Small intestine (tissue), 7 donors: ENCODE results near the gene PIK3C3. TPM values are rescaled to one million over a fixed set of nuclear protein-coding genes. Genes with fewer than 3 reads are reported as not detected.
"Not testable (repeated sequence)": the region's sequence is repeated elsewhere in the genome, so short reads cannot be mapped to it uniquely, and the experiment has no call there.

Experiments
- DNase-seq, 2 donors: peaks; one replicate each; pipeline versions ENCODE4 v3.0.0 to v3.0.0-alpha.2; 2013
- FAIRE-seq: peaks from 2 replicates; lab custom pipeline; 2012; peaks lifted over from hg19 to GRCh38; lab: Jason Lieb, UNC
- H3K27ac ChIP-seq, 3 donors: one replicate each; pipeline ENCODE4 v1.5.1; 2013; ENCODE audit warnings: low read length in 2 of 3, mild to moderate bottlenecking in 2 of 3, control low read depth in 1 of 3, inconsistent platforms in 1 of 3, low read depth in 1 of 3, moderate library complexity in 1 of 3
- H3K27me3 ChIP-seq, 3 donors: one replicate each; pipeline ENCODE4 v1.6.1; 2013; ENCODE audit warnings: low read length in 3 of 3, inconsistent platforms in 1 of 3; ENCODE audit not compliant: control insufficient read depth in 3 of 3, insufficient read depth in 3 of 3
- H3K36me3 ChIP-seq, 3 donors: one replicate each; pipeline ENCODE4 v1.6.1; 2013; ENCODE audit warnings: low read length in 3 of 3, inconsistent platforms in 1 of 3, low read depth in 1 of 3, mild to moderate bottlenecking in 1 of 3, moderate library complexity in 1 of 3; ENCODE audit not compliant: control insufficient read depth in 3 of 3, insufficient read depth in 2 of 3
- H3K4me1 ChIP-seq, 3 donors: one replicate each; pipeline ENCODE4 v1.6.1; 2013; ENCODE audit warnings: low read length in 2 of 3, inconsistent platforms in 1 of 3, low read depth in 1 of 3, mild to moderate bottlenecking in 1 of 3, moderate library complexity in 1 of 3; ENCODE audit not compliant: control insufficient read depth in 3 of 3, insufficient read depth in 2 of 3
- H3K4me3 ChIP-seq, 3 donors: one replicate each; pipeline ENCODE4 v1.5.1; 2013; ENCODE audit warnings: low read length in 3 of 3, control low read depth in 1 of 3, inconsistent platforms in 1 of 3, low read depth in 1 of 3, mild to moderate bottlenecking in 1 of 3, moderate library complexity in 1 of 3
- H3K9me3 ChIP-seq, 2 donors: one replicate each; pipeline ENCODE4 v1.6.1; 2013; ENCODE audit warnings: low read depth in 1 of 2, low read length in 1 of 2; ENCODE audit not compliant: control insufficient read depth in 2 of 2, insufficient read depth in 1 of 2
- WGBS, 3 donors: extraction: QIAGEN DNeasy Blood & Tissue Kit; methylation state at CpG; one replicate each; pipeline ENCODE4 v1.1.7; 2013; 5-methylcytosine and 5-hydroxymethylcytosine counted together
- polyA plus RNA-seq, 4 donors: library from polyadenylated mRNA; stranded (reverse) in 3 of 4; unstranded in 1 of 4; fragments of 200-250 nt in 3 of 4; fragments of 120-200 nt in 1 of 4; gene quantifications; one replicate each; pipeline versions ENCODE4 v1.2.1 to v1.2.3, GENCODE V29; 2013
- donor health status: healthy with polysubstance abuse.
- donor health status: control.
- donor health status: control.
- donor health status: Bipolar disorder and iron deficiency.
- donor health status: healthy.

Gene PIK3C3
- polyA plus RNA-seq, 4 donors, result 17.0 to 42.0 (median 20.9) TPM

- Histone ChIP-seq H3K4me3 (no peak overlapping the region), H3K36me3 (peaks cover 6 to 11% (median 6%) of the 10 kb centered on the region in 3 donors), H3K9me3 (no peaks in the 10 kb centered on the region), H3K4me1 (peaks cover 0 to 14% (median 0%) of the 10 kb centered on the region in 3 donors), H3K27ac (peak overlapping the region in 1 of 3 donors; percentile 43), H3K27me3 (no peaks in the 10 kb centered on the region)
- 86 to 95% (median 90%) methylated on average over 2 of the region's 2 CpGs for WGBS, 3 donors
- DNase-seq (peak; percentile 6 to 75), FAIRE-seq (no peak)
These were observed 93.1 kb downstream of the PIK3C3 start for GRCh38 chr18:42048158-42048557.

DNA sequence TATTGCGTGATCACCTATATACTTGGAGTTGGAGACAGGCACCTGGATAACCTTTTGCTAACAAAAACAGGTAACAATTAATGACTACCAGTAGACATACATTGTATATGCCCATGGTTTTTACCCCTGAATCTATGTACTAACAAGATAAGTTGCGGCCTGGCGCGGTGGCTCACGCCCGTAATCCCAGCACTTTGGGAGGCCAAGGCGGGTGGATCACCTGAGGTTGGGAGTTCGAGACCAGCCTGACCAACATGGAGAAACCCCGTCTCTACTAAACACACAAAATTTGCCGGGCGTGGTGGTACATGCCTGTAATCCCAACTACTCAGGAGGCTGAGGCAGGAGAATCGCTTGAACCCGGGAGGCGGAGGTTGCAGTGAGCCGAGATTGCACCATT, 94.5 kb downstream of the PIK3C3 start:
- not testable (repeated sequence) for H3K4me3 ChIP-seq, H3K36me3 ChIP-seq, H3K27ac ChIP-seq, H3K27me3 ChIP-seq, H3K9me3 ChIP-seq, FAIRE-seq, DNase-seq
- 95 to 99% (median 97%) methylated on average over 15 of the region's 15 CpGs for WGBS, 3 donors
- peaks cover 0 to 18% (median 0%) of the 10 kb centered on the region in 3 donors for H3K4me1 ChIP-seq

GRCh38 chr18:42051411-42051810, 96.4 kb downstream of the PIK3C3 start:
- Histone ChIP-seq H3K4me3 (no peak overlapping the region), H3K36me3 (peaks cover 1 to 6% (median 3%) of the 10 kb centered on the region in 3 donors), H3K9me3 (no peaks in the 10 kb centered on the region), H3K4me1 (peaks cover 0 to 18% (median 0%) of the 10 kb centered on the region in 3 donors), H3K27ac (no peak overlapping the region), H3K27me3 (no peaks in the 10 kb centered on the region)
- FAIRE-seq (no peak), DNase-seq (no peak)

GRCh38 chr18:42052122-42052708, 97.2 kb downstream of the PIK3C3 start:
- FAIRE-seq, result peak; percentile 23
- DNase-seq, result no peak
- Histone ChIP-seq H3K4me1 (peaks cover 0 to 15% (median 0%) of the 10 kb centered on the region in 3 donors), H3K27ac (no peak overlapping the region), H3K27me3 (no peaks in the 10 kb centered on the region), H3K36me3 (peaks cover 1 to 6% (median 3%) of the 10 kb centered on the region in 3 donors), H3K4me3 (no peak overlapping the region), H3K9me3 (no peaks in the 10 kb centered on the region)
- 65 to 85% (median 77%) methylated on average over 3 of the region's 3 CpGs for WGBS, 3 donors

DNA sequence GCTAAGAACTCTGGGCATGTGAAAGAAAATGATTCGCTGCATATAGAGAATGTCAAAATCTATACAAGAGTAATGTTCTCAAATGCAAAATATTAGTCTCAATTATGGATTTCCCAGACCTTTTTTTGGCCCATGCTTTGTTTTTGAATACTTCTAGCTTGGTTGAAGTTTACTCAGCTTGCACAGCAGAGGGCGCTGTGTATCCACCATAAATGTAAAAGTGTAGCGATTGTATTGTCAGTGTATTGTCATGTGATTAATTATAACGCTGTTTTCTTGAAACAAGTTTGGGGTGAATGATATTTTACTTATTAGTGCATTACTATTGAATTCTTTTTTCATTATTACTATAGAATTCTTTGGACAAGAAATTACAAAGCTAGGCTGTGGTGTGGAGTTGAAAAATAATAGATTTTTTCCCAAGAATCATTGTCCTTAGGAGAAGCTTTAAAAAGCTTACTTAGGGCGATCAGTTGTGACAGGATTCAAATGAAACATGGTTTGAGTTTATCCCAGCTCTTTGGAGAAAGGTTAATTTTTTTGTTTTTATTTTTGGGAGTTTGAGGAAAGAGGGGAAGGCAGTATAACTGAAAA, 98.3 kb downstream of the PIK3C3 start:
- DNase-seq (peak; percentile 43 to 74), FAIRE-seq (no peak)
- Histone ChIP-seq H3K27ac (no peak overlapping the region), H3K4me3 (no peak overlapping the region), H3K4me1 (peaks cover 0 to 5% (median 0%) of the 10 kb centered on the region in 3 donors), H3K9me3 (no peaks in the 10 kb centered on the region), H3K27me3 (no peaks in the 10 kb centered on the region), H3K36me3 (peaks cover 2 to 6% (median 3%) of the 10 kb centered on the region in 3 donors)
- 5 to 22% (median 20%) methylated on average over 5 of the region's 5 CpGs for WGBS, 3 donors

GRCh38 chr18:42064109-42064508, 109.1 kb downstream of the PIK3C3 start:
- FAIRE-seq, result no peak
- Histone ChIP-seq H3K4me1 (peaks cover 0 to 2% (median 0%) of the 10 kb centered on the region in 3 donors), H3K27ac (no peak overlapping the region), H3K9me3 (no peaks in the 10 kb centered on the region), H3K36me3 (peaks cover 6 to 13% (median 10%) of the 10 kb centered on the region in 3 donors), H3K4me3 (no peak overlapping the region), H3K27me3 (no peaks in the 10 kb centered on the region)
- DNase-seq, result no peak

- no peaks in the 10 kb centered on the region for H3K9me3 ChIP-seq
- peaks cover 0 to 2% (median 0%) of the 10 kb centered on the region in 3 donors for H3K4me1 ChIP-seq
- H3K27ac ChIP-seq, result no peak overlapping the region
- no peaks in the 10 kb centered on the region for H3K27me3 ChIP-seq
- FAIRE-seq, result no peak
- H3K36me3 ChIP-seq, result peaks cover 2 to 12% (median 6%) of the 10 kb centered on the region in 3 donors
- 83 to 85% (median 83%) methylated on average over 4 of the region's 4 CpGs for WGBS, 3 donors
- no peak for DNase-seq
- H3K4me3 ChIP-seq, result no peak overlapping the region
These were observed 112.5 kb downstream of the PIK3C3 start for GRCh38 chr18:42067518-42067917.

GRCh38 chr18:42068030-42068429, 113.0 kb downstream of the PIK3C3 start:
- Histone ChIP-seq H3K36me3 (peaks cover 5 to 12% (median 6%) of the 10 kb centered on the region in 3 donors), H3K4me3 (no peak overlapping the region), H3K9me3 (no peaks in the 10 kb centered on the region), H3K4me1 (peaks cover 0 to 2% (median 0%) of the 10 kb centered on the region in 3 donors), H3K27ac (no peak overlapping the region), H3K27me3 (no peaks in the 10 kb centered on the region)
- FAIRE-seq (no peak), DNase-seq (peak in 1 of 2 donors; percentile 51)
- 33 to 61% (median 49%) methylated on average over 3 of the region's 3 CpGs for WGBS, 3 donors
